ENCODE results near the gene KIAA1328.

Gene KIAA1328

DNA sequence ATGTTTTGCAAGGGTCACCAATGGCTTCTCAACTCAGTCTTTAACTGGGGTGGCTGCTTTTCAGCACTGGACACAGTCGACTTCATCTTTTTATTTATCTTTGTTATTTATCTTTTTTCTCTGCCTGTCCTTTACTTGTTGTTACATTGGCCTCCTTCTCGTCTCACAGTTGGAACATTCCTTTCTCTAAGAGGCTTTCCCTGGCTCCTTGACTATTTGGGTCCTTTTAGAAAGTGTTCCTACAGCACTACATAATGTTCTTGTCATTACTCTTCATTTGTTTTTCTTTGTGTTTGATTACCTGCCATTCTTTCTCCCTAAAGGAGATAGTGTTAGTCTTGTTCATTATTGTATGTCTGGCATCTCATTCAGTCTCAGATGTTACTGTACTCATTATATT lies 122.0 kb downstream of the KIAA1328 start:
- DNase-seq (ENCODE audit: low read depth in 2 of 2), result no peak

DNA sequence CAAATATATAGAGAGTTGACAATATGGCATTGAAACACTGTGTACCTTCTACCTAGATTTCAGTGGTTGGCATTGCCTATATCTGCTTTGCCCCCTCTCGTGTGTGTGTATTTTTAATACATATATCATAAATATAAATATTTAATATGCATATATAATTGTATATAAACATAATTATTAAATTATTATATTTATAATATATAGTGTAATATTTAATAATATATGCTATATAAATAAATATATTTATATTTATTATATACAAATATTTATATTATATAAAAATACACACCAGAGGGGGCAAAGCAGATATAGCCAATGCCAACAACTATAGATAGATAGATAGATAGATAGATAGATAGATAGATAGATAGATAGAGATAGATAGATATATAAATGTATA lies 124.1 kb downstream of the KIAA1328 start:
- DNase-seq (ENCODE audit: low read depth in 2 of 2), result no peak

GRCh38 chr18:36960038-36960437 lies 131.1 kb downstream of the KIAA1328 start:
- DNase-seq (ENCODE audit: low read depth in 2 of 2), result no peak

- no peak for DNase-seq (ENCODE audit: low read depth in 2 of 2)
Measured at GRCh38 chr18:36963464-36963863, 134.5 kb downstream of the KIAA1328 start.

DNA sequence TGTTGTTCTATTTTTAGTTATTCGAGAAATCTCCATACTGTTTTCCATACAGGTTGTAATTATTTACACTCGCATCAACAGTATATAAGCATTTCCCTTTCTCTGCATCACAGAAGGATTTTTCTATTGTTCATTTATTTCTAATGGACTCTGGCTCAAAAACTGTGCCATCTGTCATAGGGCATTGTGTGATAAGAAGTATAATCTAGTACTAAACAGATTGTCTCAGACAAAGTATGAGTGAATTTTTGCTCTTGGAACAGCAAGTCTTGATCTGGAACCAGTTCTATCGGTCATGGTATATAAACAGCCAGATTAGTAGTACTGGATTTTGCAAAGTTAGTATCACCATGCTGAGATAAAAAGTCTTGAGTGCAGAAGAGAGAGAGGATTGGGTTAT lies 145.8 kb downstream of the KIAA1328 start:
- no peak for DNase-seq (ENCODE audit: low read depth in 2 of 2)

DNA sequence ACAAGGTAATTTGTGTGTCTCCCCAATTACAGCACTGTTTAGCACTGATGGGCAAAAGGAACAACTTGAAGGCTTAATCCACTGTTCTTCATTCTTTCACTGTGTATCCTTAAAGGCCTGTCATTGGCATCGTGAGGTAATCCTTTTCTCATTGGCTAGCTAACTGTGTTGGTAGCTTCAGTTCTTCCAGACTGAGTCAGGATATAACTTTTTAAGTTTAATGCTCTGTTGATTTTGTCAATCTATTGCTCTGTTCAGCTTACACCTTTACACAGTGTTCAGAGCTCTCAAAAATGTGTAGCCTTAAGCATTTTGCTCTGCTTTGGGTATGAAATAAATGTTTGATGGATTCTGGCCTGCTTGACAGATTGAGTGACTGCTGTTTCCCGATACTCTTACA lies 148.2 kb downstream of the KIAA1328 start:
- DNase-seq (ENCODE audit: low read depth in 2 of 2), result no peak

GRCh38 chr18:36993068-36993467 lies 164.1 kb downstream of the KIAA1328 start:
- no peak for DNase-seq (ENCODE audit: low read depth in 2 of 2)

DNA sequence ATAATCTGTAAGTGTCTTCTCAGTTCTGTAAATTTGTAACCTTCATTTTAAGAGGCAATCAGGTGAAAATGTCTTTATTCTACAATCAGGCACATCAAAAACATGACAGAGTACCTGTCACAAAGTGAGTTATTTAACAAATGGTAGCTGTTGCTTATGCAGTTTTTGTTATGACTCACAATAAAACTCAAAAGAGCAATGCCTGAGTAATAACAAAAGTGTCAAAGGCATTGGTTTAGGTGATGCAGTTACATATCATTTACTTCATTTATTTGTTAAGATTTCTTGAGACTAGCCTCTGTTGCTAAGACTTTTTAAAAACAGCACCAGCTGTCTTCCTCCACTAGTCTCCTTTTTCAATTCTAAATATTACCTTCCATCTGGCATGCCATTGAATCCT lies 177.8 kb downstream of the KIAA1328 start:
- no peak for DNase-seq (ENCODE audit: low read depth in 2 of 2)

GRCh38 chr18:37012452-37012851 lies 183.5 kb downstream of the KIAA1328 start:
- no peak for DNase-seq (ENCODE audit: low read depth in 2 of 2)

DNA sequence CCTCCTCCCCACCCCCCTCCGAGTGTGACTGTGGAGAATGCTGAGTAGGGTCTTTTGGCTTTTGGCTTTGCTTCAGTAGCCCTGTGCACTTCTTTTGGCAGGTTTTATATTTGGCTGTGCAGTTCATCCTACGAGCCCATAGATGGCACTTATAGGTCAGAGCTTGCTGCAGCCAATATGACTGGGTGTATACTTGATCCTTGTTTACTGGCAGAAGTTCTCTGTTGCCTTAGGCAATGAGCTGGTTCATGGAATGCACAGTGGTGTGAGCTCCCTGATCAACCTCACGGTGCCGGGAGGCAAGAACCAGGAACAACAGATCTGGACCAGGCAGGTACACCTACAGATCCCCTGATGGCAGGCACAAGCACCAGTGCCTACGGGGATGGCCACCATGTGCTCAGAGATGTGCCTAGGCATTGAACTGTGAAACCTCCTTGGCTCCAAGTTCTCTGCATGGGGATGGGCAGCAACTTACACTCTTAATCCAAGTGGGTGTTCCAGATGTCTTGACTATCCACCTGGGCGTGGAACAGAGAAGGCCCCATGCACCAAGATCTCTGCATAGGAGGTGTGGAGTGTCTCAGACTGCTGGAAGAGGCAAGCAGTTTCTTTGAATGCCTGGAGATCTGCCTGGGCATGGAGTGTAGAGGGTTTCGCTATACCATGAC lies 190.4 kb downstream of the KIAA1328 start:
- no peak for DNase-seq (ENCODE audit: low read depth in 2 of 2)

- no peak for DNase-seq (ENCODE audit: low read depth in 2 of 2)
Measured at GRCh38 chr18:37033419-37033818, 204.5 kb downstream of the KIAA1328 start.

DNA sequence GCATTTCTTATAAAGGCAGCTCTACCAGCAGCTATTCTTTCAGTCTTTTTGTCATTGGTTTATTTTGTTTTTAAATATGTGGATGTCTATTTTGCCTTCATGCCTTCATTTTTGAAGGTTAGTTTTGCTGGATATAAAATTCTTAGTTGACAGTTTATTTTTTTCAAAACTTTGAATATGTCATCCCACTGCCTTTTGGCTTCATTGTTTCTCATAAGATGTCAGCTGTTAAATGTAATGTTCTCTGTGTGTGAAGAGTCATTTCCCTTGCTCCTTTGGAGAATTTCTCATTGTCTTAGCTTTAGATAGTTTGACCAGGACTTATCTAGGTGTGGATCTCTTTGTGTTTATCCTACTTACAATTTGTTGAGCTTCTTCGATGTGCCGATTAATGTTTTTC lies 213.5 kb downstream of the KIAA1328 start:
- no peak for DNase-seq (ENCODE audit: low read depth in 2 of 2)

DNA sequence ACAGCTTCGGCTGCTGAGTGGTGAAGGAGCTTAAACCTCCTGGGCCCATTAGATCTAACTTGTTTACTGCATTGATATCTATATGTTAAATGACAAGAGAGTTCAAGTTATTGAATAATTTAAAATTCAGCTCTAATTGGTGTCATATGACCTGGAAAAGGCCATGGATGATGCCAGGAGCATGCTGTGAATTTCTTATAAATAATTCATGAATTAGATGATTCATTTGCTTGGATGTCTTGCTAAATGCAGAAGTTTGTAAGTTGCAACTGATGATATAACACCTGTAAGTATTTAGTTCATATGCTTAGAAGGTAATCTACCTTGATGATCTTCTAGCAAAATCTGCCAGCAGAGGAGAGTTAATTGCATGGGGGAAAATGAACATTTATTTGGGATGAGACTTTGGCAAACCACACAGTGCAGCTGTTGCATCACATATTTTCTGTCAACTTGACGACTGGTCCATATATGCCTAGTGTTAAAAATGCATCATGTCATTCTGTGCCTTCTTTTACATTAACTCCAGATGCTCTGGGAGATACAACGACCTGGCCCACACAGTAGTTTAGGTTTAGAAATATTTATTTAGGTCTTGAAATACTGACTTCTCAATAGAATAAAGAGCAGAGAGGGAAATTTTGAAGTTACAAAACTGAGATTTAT lies 226.3 kb downstream of the KIAA1328 start:
- no peak for DNase-seq (ENCODE audit: low read depth in 2 of 2)

GRCh38 chr18:37064187-37064586 lies 235.3 kb downstream of the KIAA1328 start:
- no peak for DNase-seq (ENCODE audit: low read depth in 2 of 2)

DNA sequence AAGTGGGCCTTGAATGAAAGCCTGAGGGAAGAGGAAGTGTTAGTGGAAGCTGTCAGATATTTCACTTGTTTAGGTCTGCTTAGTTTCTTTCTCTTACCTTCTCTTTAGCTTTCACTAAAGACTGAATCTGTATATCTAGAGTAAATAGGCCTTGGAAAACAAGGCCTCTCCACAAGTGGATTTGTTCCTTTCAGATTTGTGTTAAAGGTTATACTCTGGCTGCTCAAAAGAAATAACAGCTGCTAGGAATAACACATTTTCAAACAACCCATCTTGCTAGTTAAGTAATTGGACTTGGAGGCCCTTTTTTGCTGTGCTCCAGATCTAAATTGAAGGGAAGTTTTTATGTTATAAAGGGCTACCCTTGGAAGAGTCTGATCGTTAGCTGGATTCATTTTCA lies 236.3 kb downstream of the KIAA1328 start:
- no peak for DNase-seq (ENCODE audit: low read depth in 2 of 2)

DNA sequence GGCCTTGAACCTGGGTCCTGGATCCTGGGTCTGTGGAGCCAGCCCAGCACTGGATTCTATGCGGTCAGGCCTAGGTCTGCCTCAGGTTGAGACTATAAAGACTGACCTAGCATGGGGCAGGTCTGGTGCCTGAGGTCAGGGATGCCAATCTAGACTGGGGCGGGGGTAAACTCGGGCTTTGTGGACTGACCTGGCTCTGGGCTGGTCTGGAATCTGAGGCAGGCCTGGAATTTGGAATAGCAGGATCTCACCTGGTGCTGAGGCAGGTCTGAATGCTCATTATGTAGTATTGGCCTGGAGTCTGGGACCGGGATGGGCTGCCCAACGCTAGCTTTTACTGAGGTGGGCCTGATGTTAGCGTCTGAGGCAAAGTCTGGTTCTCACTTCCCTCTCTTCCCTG lies 256.0 kb downstream of the KIAA1328 start:
- no peak for DNase-seq (ENCODE audit: low read depth in 2 of 2)

DNA sequence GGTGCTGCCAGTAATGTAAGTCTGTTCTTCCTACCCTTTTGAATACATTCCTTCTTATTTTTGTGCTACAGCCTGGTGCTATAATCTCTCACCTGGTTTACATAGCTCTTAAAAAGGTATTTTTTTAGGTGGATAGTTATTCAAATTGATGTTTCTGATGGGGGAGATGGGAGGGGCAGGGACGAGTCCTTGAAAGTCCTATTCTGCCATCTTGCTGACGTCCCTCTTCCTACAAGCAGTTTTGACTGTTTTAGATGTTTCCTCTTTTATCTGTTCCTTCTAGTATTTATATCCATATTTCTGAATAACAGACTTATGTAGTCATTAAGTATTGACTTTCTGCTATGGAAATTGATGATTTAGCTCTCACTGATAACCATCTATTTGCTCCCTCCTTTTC lies 256.4 kb downstream of the KIAA1328 start:
- no peak for DNase-seq (ENCODE audit: low read depth in 2 of 2)

GRCh38 chr18:37107748-37108522 lies 279.0 kb downstream of the KIAA1328 start:
- DNase-seq (ENCODE audit: low read depth in 2 of 2), result no peak

DNA sequence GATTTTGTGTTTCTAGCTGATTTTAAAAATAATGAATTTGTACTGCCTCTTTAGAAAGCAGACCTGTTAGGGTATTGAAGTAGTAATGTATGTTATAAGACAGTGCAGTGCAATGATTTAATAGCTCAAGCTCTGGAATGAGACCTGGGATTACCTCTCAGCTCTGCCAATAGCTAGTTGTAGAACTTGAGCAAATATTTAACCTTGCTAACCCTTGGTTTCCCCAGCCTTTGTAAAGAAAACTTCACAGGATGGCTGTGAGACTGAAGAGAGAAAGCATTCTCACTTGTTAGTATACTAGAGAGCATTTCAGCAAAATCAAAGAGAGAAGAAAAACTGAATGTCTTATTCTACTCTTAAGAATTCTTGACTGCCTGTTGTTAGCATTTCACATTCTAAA lies 293.9 kb downstream of the KIAA1328 start:
- DNase-seq (ENCODE audit: low read depth in 2 of 2), result no peak

GRCh38 chr18:37124516-37124915 lies 295.6 kb downstream of the KIAA1328 start:
- DNase-seq (ENCODE audit: low read depth in 2 of 2), result no peak

- no peak for DNase-seq (ENCODE audit: low read depth in 2 of 2)
Measured at GRCh38 chr18:37135177-37135576, 306.2 kb downstream of the KIAA1328 start.

GRCh38 chr18:37138456-37138855 lies 309.5 kb downstream of the KIAA1328 start:
- DNase-seq (ENCODE audit: low read depth in 2 of 2), result no peak

DNA sequence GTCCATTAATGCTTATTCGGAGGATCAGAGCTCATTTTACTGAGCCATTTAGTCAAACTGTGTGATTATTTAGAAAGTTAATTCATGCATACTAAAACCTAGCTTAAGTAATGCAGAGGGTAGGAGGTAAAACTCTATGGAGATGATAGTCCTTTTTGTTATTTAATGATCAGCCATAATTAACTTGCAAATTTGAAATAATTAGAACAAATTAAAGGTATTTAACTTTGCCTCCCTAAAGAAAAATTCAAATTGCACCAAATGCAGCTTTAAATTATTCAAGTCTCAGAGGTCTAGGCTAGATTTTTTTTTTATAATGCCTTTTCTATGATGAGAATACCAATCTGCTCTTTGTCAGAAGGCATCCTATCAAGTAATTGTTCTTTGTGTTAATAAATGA lies 310.9 kb downstream of the KIAA1328 start:
- no peak for DNase-seq (ENCODE audit: low read depth in 2 of 2)

Data from stimulated activated CD4-positive, alpha-beta T cell treated with anti-CD3 and anti-CD28 coated beads, Interleukin-1b, Interleukin-23, amount 100 ng/mL, for 4 hours (primary cell).